SK-N-MC (cell line): Measurements from ENCODE around the gene NDUFAF2.

Experiments used
- EZH2 ChIP-seq: fragments of 200-600 bp; sonication (generic); IDR thresholded peaks from one replicate; pipeline ENCODE4 v1.6.1; 2017; ENCODE audit warnings: antibody characterized with exemption
- FOXP2 ChIP-seq: optimal IDR thresholded peaks from 2 replicates; pipeline ENCODE3; 2011; ENCODE audit warnings: mild to moderate bottlenecking, moderate library complexity; ENCODE audit not compliant: insufficient read depth; ENCODE audit errors: extremely low read length, control extremely low read depth
- POLR2AphosphoS5 ChIP-seq: IDR thresholded peaks from 2 replicates; pipeline ENCODE4 v1.6.1; 2012; ENCODE audit warnings: mild to moderate bottlenecking, low read depth, low read length, borderline replicate concordance

- no peak for TF ChIP-seq POLR2AphosphoS5
- TF ChIP-seq EZH2 = no peak
- TF ChIP-seq FOXP2 = no peak
Measured at GRCh38 chr5:61044545-61044944, 99.5 kb downstream of the NDUFAF2 start.
